ENCODE data around the gene EVA1B.

The EVA1B gene

GRCh38 chr1:36352125-36352909 is 28.9 kb upstream of the EVA1B start:
- peaks cover 8% of the 10 kb centered on the region for H3K36me3 Mint-ChIP-seq
- H3K9me3 Mint-ChIP-seq (ENCODE audit: low read depth) = no peaks in the 10 kb centered on the region
- peaks cover 24% of the 10 kb centered on the region for H3K4me1 Mint-ChIP-seq (ENCODE audit: low read depth)
- no peaks in the 10 kb centered on the region for H3K27me3 Mint-ChIP-seq
- H3K4me3 Mint-ChIP-seq = no peak overlapping the region
- H3K27ac Mint-ChIP-seq = no peak overlapping the region

GRCh38 chr1:36351227-36351977 is 28.0 kb upstream of the EVA1B start:
- Mint-ChIP-seq H3K27me3 (no peaks in the 10 kb centered on the region), H3K4me3 (peak overlapping the region; percentile 38), H3K9me3 (ENCODE audit: low read depth) (no peaks in the 10 kb centered on the region), H3K4me1 (ENCODE audit: low read depth) (peaks cover 24% of the 10 kb centered on the region), H3K27ac (peak overlapping the region; percentile 72), H3K36me3 (peaks cover 8% of the 10 kb centered on the region)

GRCh38 chr1:36350659-36351226 is 27.3 kb upstream of the EVA1B start:
- no peaks in the 10 kb centered on the region for H3K27me3 Mint-ChIP-seq
- peaks cover 24% of the 10 kb centered on the region for H3K4me1 Mint-ChIP-seq (ENCODE audit: low read depth)
- peaks cover 6% of the 10 kb centered on the region for H3K36me3 Mint-ChIP-seq
- H3K9me3 Mint-ChIP-seq (ENCODE audit: low read depth) = no peaks in the 10 kb centered on the region
- peak overlapping the region; percentile 72 for H3K27ac Mint-ChIP-seq
- H3K4me3 Mint-ChIP-seq = peak overlapping the region; percentile 38

- no peak overlapping the region for H3K4me3 Mint-ChIP-seq
- H3K36me3 Mint-ChIP-seq = peaks cover 4% of the 10 kb centered on the region
- H3K9me3 Mint-ChIP-seq (ENCODE audit: low read depth) = no peaks in the 10 kb centered on the region
- peaks cover 24% of the 10 kb centered on the region for H3K4me1 Mint-ChIP-seq (ENCODE audit: low read depth)
- H3K27me3 Mint-ChIP-seq = no peaks in the 10 kb centered on the region
- H3K27ac Mint-ChIP-seq = peak overlapping the region; percentile 72
Measured at GRCh38 chr1:36349839-36350238, 26.4 kb upstream of the EVA1B start.

- Mint-ChIP-seq H3K36me3 (peaks cover 3% of the 10 kb centered on the region), H3K27ac (no peak overlapping the region), H3K9me3 (ENCODE audit: low read depth) (no peaks in the 10 kb centered on the region), H3K4me3 (no peak overlapping the region), H3K27me3 (no peaks in the 10 kb centered on the region), H3K4me1 (ENCODE audit: low read depth) (peaks cover 24% of the 10 kb centered on the region)
Measured at GRCh38 chr1:36349241-36349671, 25.8 kb upstream of the EVA1B start.

- Mint-ChIP-seq H3K9me3 (ENCODE audit: low read depth) (no peaks in the 10 kb centered on the region), H3K36me3 (no peaks in the 10 kb centered on the region), H3K27ac (no peak overlapping the region), H3K27me3 (no peaks in the 10 kb centered on the region), H3K4me3 (no peak overlapping the region), H3K4me1 (ENCODE audit: low read depth) (peaks cover 20% of the 10 kb centered on the region)
Measured at GRCh38 chr1:36346741-36347370, 23.4 kb upstream of the EVA1B start.

GRCh38 chr1:36345353-36345752 is 21.9 kb upstream of the EVA1B start:
- Mint-ChIP-seq H3K4me3 (no peak overlapping the region), H3K27ac (no peak overlapping the region), H3K27me3 (no peaks in the 10 kb centered on the region), H3K36me3 (no peaks in the 10 kb centered on the region), H3K4me1 (ENCODE audit: low read depth) (peaks cover 7% of the 10 kb centered on the region), H3K9me3 (ENCODE audit: low read depth) (no peaks in the 10 kb centered on the region)

- Mint-ChIP-seq H3K27me3 (no peaks in the 10 kb centered on the region), H3K4me3 (no peak overlapping the region), H3K4me1 (ENCODE audit: low read depth) (peaks cover 6% of the 10 kb centered on the region), H3K9me3 (ENCODE audit: low read depth) (no peaks in the 10 kb centered on the region), H3K36me3 (no peaks in the 10 kb centered on the region), H3K27ac (no peak overlapping the region)
Measured at GRCh38 chr1:36344395-36344680, 20.9 kb upstream of the EVA1B start.

- Mint-ChIP-seq H3K4me3 (no peak overlapping the region), H3K27me3 (no peaks in the 10 kb centered on the region), H3K27ac (no peak overlapping the region), H3K4me1 (ENCODE audit: low read depth) (peaks cover 7% of the 10 kb centered on the region), H3K9me3 (ENCODE audit: low read depth) (no peaks in the 10 kb centered on the region), H3K36me3 (no peaks in the 10 kb centered on the region)
Measured at GRCh38 chr1:36343651-36344394, 20.4 kb upstream of the EVA1B start.

GRCh38 chr1:36342426-36343185 is 19.2 kb upstream of the EVA1B start:
- Mint-ChIP-seq H3K36me3 (no peaks in the 10 kb centered on the region), H3K27ac (no peak overlapping the region), H3K4me3 (no peak overlapping the region), H3K4me1 (ENCODE audit: low read depth) (peaks cover 7% of the 10 kb centered on the region), H3K9me3 (ENCODE audit: low read depth) (no peaks in the 10 kb centered on the region), H3K27me3 (no peaks in the 10 kb centered on the region)

GRCh38 chr1:36341626-36342320 is 18.3 kb upstream of the EVA1B start:
- Mint-ChIP-seq H3K9me3 (ENCODE audit: low read depth) (no peaks in the 10 kb centered on the region), H3K27me3 (no peaks in the 10 kb centered on the region), H3K4me3 (no peak overlapping the region), H3K36me3 (no peaks in the 10 kb centered on the region), H3K4me1 (ENCODE audit: low read depth) (peaks cover 7% of the 10 kb centered on the region), H3K27ac (no peak overlapping the region)

GRCh38 chr1:36339615-36340014 is 16.2 kb upstream of the EVA1B start:
- H3K36me3 Mint-ChIP-seq = no peaks in the 10 kb centered on the region
- H3K9me3 Mint-ChIP-seq (ENCODE audit: low read depth) = no peaks in the 10 kb centered on the region
- no peak overlapping the region for H3K4me3 Mint-ChIP-seq
- H3K27ac Mint-ChIP-seq = no peak overlapping the region
- H3K27me3 Mint-ChIP-seq = no peaks in the 10 kb centered on the region
- H3K4me1 Mint-ChIP-seq (ENCODE audit: low read depth) = peaks cover 7% of the 10 kb centered on the region

- H3K4me3 Mint-ChIP-seq = no peak overlapping the region
- H3K27ac Mint-ChIP-seq = no peak overlapping the region
- H3K27me3 Mint-ChIP-seq = no peaks in the 10 kb centered on the region
- peaks cover 7% of the 10 kb centered on the region for H3K4me1 Mint-ChIP-seq (ENCODE audit: low read depth)
- H3K36me3 Mint-ChIP-seq = no peaks in the 10 kb centered on the region
- no peaks in the 10 kb centered on the region for H3K9me3 Mint-ChIP-seq (ENCODE audit: low read depth)
Measured at GRCh38 chr1:36339215-36339614, 15.8 kb upstream of the EVA1B start.

Measured in activated naive CD8-positive, alpha-beta T cell (primary cell).